GM18520 (cell line): ENCODE measurements around the gene NGF.
"Not testable (repeated sequence)": the region's sequence is repeated elsewhere in the genome, so short reads cannot be mapped to it uniquely, and the experiment has no call there.

Source experiments
- ATAC-seq: cut with Tn5 transposase; IDR thresholded peaks from one replicate; pipeline ENCODE4 v1.9.1; 2021; ENCODE audit not compliant: unreplicated experiment

NGF gene

GRCh38 chr1:115337633-115338456, at the start of gene NGF:
Gene NGF (minus strand): TSS chr1:115338249. CDS start chr1:115286795, 51,454 bp downstream.
- ATAC-seq, result no peak

- ATAC-seq, result not testable (repeated sequence)
Measured at GRCh38 chr1:115383455-115383854, 45.4 kb upstream of the NGF start.

DNA sequence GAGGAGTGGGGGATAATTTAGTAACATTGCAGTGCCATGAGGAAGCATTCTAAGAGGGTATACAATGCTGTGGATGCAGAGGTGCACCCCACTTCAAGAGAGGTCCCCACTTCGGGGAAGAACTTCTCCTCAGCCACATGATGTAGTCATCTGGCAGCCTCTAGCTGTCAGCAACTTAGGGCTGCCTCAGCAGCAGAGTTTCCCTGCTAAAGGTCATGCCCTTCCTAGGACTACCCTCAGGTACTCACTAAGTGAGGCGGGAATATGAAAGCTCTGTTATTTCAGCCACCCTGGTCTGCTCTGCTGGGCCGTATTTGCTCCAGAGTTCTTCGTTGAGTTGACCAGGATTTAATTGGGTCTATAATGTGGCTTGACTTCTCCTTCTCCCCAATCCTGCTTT, 41.9 kb upstream of the NGF start:
- ATAC-seq, result no peak

GRCh38 chr1:115377411-115377810, 39.4 kb upstream of the NGF start:
- no peak for ATAC-seq

DNA sequence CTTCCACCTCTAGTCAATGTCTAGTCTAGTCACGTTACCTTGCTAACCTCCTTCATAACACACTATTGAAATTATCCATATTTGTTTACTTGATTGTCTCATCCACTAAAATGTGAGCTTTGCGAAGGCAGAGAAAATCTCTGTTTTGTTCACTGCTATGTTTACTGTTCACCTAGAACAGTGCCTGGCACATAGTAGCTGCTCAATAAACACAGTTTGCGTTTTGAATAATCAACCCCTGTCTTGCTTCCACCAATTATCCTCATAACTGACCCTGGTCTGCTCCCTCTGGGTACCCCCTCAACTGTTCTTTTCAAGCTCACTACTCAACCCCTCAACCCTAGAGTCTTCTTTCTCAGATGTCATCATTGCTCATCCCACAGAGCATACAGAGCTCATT, 36.5 kb upstream of the NGF start:
- ATAC-seq, result no peak

DNA sequence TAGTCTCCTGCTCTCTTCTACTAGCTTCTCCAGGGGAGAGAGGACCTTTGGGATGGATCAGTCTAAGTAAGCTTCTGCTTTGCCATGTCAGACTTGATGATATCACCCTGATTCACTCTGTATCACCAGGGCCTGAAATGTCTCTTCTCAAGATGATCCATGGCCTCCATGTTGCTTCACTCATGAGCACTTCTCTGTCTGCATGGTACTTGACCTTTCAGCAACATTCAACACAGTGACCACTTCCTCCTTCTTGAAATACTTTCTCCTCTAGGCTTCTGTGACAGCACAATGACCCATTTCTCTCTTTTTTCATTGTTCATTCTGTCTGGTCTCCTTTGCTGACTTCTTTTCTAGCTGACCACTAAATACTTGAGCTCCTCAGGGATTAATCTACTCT, 35.3 kb upstream of the NGF start:
- no peak for ATAC-seq

- no peak for ATAC-seq
Measured at GRCh38 chr1:115365738-115366137, 27.7 kb upstream of the NGF start.

GRCh38 chr1:115364780-115365155, 26.7 kb upstream of the NGF start:
- ATAC-seq, result no peak

DNA sequence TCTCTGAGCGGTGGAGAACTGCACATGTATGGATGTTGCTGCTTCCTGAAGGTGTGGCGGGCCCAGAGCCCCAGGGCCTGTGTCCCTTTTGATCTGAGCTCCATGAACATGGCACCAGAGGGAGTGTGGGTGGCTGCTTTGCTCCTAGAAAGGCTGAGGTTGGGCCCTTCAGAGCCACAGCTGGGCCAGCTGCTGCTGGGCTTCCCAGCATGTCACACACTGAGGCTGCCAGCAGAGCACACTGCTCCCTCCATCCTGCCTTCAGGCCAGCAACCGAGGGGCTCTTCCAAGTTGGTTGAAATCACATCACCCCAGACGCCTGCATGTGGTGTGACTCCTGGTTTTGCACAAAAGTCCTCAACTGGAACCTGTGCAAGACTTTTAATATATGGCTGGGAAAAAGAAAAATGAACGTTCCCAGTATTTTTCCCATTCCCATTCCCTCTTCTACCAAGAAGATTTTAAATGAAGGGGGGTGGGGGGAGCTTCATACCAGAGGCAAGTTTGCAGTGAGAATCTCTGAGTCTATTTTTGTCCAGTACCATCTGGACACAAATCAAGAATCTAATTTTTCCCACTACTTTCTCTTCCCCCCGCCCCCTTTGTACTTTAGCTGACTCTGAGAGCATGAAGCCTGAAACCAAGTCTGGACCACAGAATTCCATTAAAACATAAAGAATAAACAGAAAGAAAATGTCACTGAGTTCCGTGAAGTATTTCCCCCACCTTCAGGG, 26.2 kb upstream of the NGF start:
- ATAC-seq, result no peak

DNA sequence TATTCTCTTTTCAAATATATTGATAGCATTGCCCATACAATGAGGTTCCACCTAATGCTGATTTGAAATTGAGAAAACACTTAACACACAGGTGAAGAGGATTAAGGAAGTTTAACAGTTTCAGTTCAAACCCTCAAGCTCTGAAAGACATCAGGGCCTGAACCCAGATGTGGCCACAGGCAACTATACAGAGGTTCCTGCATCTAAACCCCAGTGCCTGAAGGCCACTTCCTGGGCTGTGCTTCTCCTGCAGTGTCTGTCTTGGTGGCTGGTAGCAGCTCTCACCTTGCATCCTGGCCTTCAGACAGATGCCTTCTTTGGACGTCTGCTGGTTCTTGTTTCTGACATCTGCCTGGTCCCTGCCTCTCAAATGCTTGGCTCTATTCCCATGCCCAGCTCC, 25.1 kb upstream of the NGF start:
- ATAC-seq, result no peak

DNA sequence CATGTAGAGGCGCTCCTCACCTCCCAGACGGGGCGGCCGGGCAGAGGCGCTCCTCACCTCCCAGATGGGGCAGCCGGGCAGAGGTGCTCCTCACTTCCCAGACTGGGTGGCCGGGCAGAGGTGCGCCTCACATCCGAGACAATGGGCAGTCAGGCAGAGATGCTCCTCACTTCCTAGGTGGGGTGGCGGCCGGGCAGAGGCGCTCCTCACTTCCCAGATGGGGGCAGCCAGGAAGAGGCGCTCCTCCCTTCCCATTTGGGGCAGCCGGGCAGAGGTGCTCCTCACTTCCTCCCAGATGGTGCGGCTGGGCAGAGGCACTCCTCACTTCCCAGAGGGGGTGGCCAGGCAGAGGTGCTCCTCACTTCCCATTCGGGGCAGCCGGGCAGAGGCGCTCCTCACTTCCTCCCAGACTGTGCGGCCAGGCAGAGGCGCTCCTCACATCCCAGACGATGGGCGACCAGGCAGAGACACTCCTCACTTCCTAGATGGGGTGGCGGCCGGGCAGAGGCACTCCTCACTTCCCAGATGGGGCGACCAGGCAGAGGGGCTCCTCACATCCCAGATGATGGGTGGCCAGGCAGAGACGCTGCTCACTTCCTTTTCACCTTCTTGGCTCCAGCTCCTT, 22.6 kb upstream of the NGF start:
- not testable (repeated sequence) for ATAC-seq

- not testable (repeated sequence) for ATAC-seq
Measured at GRCh38 chr1:115359787-115360452, 21.9 kb upstream of the NGF start.

DNA sequence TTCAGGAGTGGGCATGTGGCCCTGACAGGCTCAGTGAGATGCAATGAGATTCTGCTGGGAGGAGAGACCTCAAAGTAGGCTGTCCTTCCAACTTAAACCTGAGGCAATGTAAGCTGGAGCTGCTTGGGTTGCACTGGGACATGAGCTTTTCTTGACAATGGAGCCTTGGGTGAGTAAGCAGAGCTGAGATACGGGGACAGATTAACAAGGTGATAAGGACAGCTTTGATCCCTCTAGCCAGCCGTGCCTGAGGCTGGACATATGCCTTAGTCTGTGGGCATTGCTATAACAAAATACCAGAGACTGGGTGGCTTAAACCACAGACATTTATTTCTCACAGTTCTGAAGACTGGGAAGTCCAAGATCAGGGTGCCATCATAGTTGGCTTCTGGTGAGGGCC, 18.3 kb upstream of the NGF start:
- no peak for ATAC-seq

GRCh38 chr1:115355069-115355468, 17.0 kb upstream of the NGF start:
- ATAC-seq, result no peak

DNA sequence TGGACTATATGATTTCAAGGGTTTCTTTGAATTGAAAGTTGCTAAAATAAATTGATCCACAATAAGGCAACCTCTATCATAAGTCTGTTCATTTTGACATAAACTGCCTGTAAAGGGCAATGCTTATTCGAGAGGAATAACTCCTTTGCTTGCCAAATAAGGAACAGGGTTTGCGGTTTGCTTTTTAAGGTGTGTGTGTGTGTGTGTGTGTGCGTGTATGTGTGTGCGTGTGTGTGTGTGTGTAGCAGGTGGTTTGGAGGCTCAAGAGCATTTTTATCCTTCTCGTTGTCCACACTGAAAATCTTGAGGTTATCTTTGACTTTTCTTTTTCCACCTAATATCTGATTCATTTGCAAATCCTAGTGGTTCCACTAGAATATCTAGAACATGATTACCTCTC, 13.1 kb upstream of the NGF start:
- no peak for ATAC-seq

GRCh38 chr1:115348636-115349035, 10.6 kb upstream of the NGF start:
- no peak for ATAC-seq

- no peak for ATAC-seq
Measured at GRCh38 chr1:115347282-115347681, 9.2 kb upstream of the NGF start.

- ATAC-seq, result no peak
Measured at GRCh38 chr1:115343200-115343737, 5.2 kb upstream of the NGF start.

DNA sequence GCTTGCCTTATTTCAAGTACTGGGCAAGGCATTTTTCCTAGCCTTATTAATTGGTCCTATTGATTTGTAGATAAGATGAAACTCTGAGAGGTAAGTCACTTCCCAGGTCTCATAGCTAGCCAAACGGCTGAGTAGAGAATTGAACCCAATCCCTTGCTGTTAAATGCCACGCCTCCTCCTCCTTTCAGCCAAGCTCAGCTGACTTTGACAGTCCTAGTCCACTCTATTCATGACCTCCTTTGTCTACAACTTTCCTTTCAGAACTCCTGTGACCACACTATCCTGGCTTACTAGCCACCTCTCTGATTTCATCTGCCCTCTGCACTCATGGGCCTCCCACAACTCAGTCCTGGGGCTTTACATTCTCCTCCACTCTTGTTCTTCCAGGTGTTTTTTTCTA, 3.9 kb upstream of the NGF start:
- no peak for ATAC-seq

GRCh38 chr1:115340879-115341278, 2.8 kb upstream of the NGF start:
- no peak for ATAC-seq

GRCh38 chr1:115338457-115338820, 390 bp upstream of the NGF start:
- ATAC-seq, result no peak
